Measurements from ENCODE around the gene HDAC4.

HDAC4 gene

DNA sequence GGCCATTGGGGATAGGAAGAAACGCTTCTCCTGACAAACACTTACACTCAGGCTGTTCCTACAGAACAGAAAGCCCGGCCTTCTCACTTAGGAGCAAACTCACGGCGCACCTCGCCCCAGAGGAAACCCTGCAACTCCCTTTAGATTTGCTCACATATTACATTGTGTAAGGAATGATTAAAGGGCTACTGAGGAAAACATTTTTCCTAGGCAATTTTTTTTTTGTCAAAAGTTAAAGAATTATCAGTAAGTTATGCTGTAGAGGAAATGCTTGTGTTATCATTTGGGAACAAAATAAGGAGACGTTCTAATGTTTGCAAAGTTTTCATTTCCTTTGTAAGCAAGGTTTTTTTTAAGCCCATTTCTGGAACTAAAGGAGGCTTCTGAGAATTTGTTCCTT, 264.1 kb downstream of the HDAC4 start:
- in situ Hi-C loops (cut with MboI; ENCODE audit: low sequenced_read_pairs): no loop called here

- in situ Hi-C loops (cut with MboI; ENCODE audit: low sequenced_read_pairs): no loop called here
Measured at GRCh38 chr2:239136203-239136602, 264.6 kb downstream of the HDAC4 start.

- in situ Hi-C loops (cut with MboI; ENCODE audit: low sequenced_read_pairs): no loop called here
Measured at GRCh38 chr2:239135531-239135930, 265.3 kb downstream of the HDAC4 start.

GRCh38 chr2:239133945-239134570, 266.8 kb downstream of the HDAC4 start:
- in situ Hi-C loops (cut with MboI; ENCODE audit: low sequenced_read_pairs): no loop called here

GRCh38 chr2:239132786-239133185, 268.0 kb downstream of the HDAC4 start:
- in situ Hi-C loops (cut with MboI; ENCODE audit: low sequenced_read_pairs): no loop called here

DNA sequence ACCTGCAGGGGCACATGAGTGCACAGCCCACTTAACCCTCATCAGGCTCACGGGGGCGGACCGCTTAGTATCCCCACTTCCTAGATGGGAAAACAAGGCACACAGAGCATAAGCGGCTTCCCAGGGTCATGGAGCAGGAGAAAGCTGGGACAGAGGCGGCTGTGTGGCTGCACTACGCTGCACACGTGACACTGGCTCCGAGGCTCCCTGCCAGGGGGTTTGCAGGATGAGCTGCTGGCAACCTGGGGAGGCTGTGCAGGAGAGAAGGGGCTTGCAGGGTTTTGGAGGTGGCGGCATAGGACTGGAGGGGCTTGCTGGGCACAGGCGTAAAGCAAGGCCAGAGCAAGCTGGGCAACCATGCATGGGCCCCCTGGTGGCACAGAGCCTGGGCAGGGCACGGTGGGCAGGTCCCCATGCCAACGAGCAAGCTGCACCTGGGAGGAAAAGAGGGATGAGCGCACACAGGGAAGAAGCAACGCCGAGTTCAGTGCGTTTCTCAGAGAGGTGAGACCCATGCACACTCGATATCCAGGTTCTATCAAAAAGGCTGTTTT, 268.6 kb downstream of the HDAC4 start:
- in situ Hi-C loops (cut with MboI; ENCODE audit: low sequenced_read_pairs): no loop called here

DNA sequence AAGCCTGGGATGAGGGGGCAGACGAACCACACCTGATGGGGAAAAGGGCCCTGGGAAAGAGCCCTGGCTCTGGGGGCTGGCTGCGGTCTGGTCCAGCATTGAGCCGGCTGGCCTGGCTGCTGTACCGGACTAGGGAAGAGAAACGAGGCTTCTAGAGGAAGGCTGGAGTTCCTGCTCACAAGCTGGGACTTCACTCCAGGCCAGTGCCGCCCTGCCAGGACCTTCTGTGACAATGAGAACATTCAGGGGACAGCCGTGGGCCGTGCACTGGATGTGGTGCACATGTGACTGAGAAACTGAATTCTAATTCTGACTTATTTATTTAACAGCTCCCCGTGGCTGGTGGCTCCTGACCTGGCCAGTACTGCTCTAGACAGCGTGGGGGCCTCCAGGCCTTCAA, 269.3 kb downstream of the HDAC4 start:
- in situ Hi-C loops (cut with MboI; ENCODE audit: low sequenced_read_pairs): no loop called here

- in situ Hi-C loops (cut with MboI; ENCODE audit: low sequenced_read_pairs): no loop called here
Measured at GRCh38 chr2:239130786-239131325, 270.0 kb downstream of the HDAC4 start.

- in situ Hi-C loops (cut with MboI; ENCODE audit: low sequenced_read_pairs): no loop called here
Measured at GRCh38 chr2:239130041-239130440, 270.8 kb downstream of the HDAC4 start.

GRCh38 chr2:239129147-239129920, 271.5 kb downstream of the HDAC4 start:
- in situ Hi-C loops (cut with MboI; ENCODE audit: low sequenced_read_pairs): no loop called here

- in situ Hi-C loops (cut with MboI; ENCODE audit: low sequenced_read_pairs): no loop called here
Measured at GRCh38 chr2:239128706-239129105, 272.1 kb downstream of the HDAC4 start.

- in situ Hi-C loops (cut with MboI; ENCODE audit: low sequenced_read_pairs): no loop called here
Measured at GRCh38 chr2:239127513-239127912, 273.3 kb downstream of the HDAC4 start.

GRCh38 chr2:239125726-239126675, 274.8 kb downstream of the HDAC4 start:
- in situ Hi-C loops (cut with MboI; ENCODE audit: low sequenced_read_pairs): no loop called here

DNA sequence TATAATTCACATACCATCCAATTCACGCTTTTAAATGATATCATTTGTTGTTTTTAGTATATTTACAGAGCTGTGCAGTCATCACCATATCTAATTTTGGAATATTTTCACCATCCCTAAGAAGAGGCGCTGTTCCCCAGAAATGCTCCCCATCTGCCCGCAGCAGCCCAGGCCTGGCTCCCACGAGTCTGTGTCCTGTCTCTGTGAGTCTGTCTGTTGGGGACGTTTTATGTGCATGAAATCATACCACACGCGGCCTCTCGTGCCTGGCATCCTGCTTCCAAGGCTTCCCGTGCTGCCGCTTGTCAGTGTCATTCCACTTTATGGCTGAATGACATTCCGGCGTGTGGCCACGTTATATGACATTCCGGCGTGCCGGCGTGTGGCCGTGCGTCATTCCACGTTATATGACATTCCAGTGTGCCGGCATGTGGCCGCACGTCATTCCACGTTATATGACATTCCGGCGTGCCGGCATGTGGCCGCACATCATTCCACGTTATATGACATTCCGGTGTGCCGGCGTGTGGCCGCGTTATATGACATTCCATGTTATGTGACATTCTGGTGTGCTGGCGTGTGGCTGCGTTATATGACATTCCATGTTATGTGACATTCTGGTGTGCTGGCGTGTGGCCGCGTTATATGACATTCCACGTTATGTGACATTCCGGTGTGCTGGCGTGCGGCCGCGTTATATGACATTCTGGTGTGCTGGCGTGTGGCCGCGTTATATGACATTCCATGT, 276.5 kb downstream of the HDAC4 start:
- in situ Hi-C loops (cut with MboI; ENCODE audit: low sequenced_read_pairs): no loop called here

- in situ Hi-C loops (cut with MboI; ENCODE audit: low sequenced_read_pairs): no loop called here
Measured at GRCh38 chr2:239122421-239123110, 278.3 kb downstream of the HDAC4 start.

GRCh38 chr2:239121600-239122012, 279.2 kb downstream of the HDAC4 start:
- in situ Hi-C loops (cut with MboI; ENCODE audit: low sequenced_read_pairs): no loop called here

DNA sequence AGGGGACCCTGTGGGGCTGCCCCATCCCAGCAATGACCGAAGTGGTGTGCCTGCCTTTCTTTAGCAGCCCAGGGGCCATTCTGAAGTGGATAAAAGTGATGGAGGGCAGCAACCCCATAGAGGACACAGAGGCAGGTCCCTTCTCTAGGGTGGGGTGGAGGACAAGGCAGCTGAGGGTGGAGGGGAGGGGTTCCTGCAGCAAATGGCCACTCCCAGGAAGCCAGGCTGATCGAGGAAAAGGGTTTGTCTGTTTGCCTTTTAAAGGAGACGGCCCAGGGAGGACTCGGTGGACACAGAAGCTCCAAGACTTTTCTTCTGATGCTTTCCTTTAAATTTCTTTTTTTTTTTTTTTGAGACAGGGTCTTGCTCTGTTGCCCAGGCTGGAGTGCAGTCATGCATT, 280.2 kb downstream of the HDAC4 start:
- in situ Hi-C loops (cut with MboI; ENCODE audit: low sequenced_read_pairs): no loop called here

DNA sequence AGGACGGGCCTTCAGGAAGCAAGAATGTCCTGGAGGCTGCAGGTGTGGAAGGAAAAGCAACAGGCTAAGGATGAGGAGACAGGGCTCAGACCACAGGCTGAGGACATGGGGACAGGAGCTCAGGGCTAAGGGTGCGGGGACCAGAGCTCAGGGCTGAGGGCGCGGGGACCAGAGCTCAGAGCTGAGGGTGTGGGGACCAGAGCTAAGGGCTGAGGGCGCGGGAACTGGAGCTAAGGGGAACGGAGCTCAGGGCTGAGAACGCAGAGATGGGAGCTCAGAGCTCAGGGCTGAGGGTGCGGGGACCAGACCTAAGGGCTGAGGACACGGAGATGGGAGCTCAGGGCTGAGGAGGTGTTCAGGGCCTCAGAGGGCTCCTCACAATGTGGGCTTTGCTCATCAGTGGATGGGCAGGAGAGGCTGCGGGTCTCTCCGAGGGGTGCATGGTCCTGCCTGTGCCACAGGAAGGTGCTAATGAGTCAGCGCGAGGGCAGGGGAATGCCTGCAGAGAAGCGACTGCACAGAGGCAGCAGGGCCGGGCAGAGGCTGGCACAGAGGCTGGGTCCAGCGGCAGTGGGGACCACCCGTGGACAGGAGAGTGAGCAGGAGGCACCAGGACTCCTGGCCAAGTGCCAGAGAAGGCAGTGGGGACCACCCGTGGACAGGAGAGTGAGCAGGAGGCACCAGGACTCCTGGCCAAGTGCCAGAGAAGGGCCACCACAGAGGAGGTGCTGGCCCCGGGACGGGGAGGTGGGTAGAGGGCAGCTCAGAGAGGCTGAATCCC, 281.3 kb downstream of the HDAC4 start:
- in situ Hi-C loops (cut with MboI; ENCODE audit: low sequenced_read_pairs): no loop called here

DNA sequence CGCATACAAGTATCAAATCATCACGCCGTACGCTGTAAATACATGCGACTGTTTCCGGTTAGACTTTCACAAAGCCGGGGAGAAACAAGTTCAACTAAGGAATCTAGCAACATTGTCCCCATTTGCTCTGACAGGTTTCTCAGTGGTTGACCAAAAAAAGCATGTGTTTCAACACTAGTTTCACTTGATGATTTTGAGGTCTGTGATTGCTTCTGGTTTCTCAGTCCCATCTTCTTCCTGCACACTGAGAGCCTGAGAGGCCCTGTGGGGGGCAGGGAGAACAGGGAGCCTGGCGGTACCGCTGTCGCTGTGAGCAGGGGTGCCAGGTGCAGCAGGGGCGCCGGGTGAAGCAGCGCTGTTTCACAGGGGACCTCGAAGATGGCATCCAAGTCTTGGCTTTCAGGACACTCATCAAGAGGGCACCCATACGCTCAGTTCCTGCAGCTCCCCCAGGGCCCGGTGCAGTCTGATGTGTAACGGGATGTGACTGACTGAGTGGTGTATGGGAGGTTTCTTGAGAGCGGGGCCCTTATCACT, 282.1 kb downstream of the HDAC4 start:
- in situ Hi-C loops (cut with MboI; ENCODE audit: low sequenced_read_pairs): no loop called here
